ENCODE measurements around the gene LAYN. TPM values are rescaled to one million over a fixed set of nuclear protein-coding genes. Genes with fewer than 3 reads are reported as not detected.
A peak's percentile ranks its signal among the peaks of the same experiment; 100 is the strongest.

LAYN gene
- total and polyA plus RNA-seq, 2 of the 13 experiments (the other 11 are each of a cell fraction or from before 2014, with no cell fraction given), result 0.17 TPM; not detected in 1

DNA sequence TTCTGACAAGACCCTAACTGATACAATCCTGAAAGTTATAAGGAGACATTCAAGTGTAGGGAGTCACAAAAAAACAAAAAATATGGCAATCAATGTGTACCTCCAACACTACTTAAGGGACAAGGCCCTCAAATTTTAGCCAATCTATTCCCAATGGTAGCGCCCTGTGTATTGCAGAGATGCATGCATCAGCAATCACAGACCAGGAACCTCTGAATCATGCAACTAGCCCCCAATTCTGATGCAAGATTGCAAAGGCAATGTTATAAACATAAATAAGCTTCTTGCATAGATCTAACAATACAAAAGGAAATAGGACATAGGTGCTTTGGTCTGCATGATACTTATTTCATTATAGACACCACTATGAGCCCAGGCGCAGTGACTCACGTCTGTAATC is 32.1 kb downstream of the LAYN start (continued):
- TF ChIP-seq POLR2G (IDR thresholded peaks at IDR 0.05; ENCODE audit: low read depth, low read length) (no peak), ZNF709 (CRISPR knock-in tag; IDR thresholded peaks at IDR 0.05) (no peak)

DNA sequence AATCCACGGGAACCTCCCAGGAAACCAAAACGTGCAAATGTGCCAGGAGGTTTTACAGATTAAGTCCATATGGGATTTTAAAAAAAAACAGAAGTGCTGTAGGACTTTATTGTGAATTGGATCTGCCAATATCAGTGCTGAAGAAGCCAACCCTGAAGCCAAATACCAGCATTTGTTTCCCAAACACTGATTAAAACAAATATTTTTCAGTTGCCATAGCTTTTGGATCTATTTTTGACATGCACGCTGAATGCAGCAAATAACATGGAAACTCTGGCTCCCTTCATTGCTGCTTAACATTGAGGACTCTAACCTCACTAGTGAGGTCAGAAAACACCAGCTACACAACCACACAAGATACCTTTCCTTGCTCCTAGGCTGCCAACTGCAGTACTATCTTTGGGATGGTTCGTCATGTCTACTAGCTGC is 33.3 kb downstream of the LAYN start:
- FAIRE-seq (no peak), DNase-seq (ENCODE audit: low spot score) (no peak), ATAC-seq (no peak)
- no TSS peak for BruUV-seq (replicated peaks)
- ChIA-PET POLR2A (no interaction called here), CTCF (ENCODE audit: low intra/inter-chr PET ratio, low total read pairs) (no interaction called here)
- Histone ChIP-seq H3K9me3 (ENCODE audit: low read length) (no peaks in the 10 kb centered on the region), H3K4me1 (ENCODE audit: insufficient read depth, low read length) (peaks cover 48% of the 10 kb centered on the region), H3K36me3 (replicated peaks in 1 of 2; ENCODE audit: control insufficient read depth in 1 of 2, insufficient read depth in 2 of 2, low read length in 2 of 2) (no peaks in the 10 kb centered on the region), H3K79me2 (ENCODE audit: insufficient read depth, low read length) (no peaks in the 10 kb centered on the region), H2AFZ (ENCODE audit: low read length) (no peak overlapping the region), H3K4me3 (replicated peaks in 1 of 3; ENCODE audit: insufficient read depth in 1 of 3, low read depth in 2 of 3, low read length in 3 of 3) (no peak overlapping the region), H3K4me2 (ENCODE audit: low read depth, low read length) (peak overlapping the region; percentile 39; the same call in 1 of the 2 replicates), H3K27me3 (ENCODE audit: control insufficient read depth in 1 of 2, insufficient read depth in 2 of 2, low read length in 2 of 2) (no peaks in the 10 kb centered on the region; a peak in 1 of 5 replicates), H4K20me1 (ENCODE audit: insufficient read depth, low read length) (no peaks in the 10 kb centered on the region), H3K27ac (ENCODE audit: extremely low read length, insufficient read depth, low read length) (no peak overlapping the region), H3K9ac (ENCODE audit: insufficient read depth, low read depth, low read length) (no peak overlapping the region)
- intact Hi-C loops (cut with micrococcal nuclease; ENCODE audit: unreplicated experiment), result no loop called here
- WGBS (ENCODE audit: low lambda C conversion rate), result 52% methylated on average over 4 of the region's 4 CpGs
- TF ChIP-seq ZNF367 (CRISPR knock-in tag; IDR thresholded peaks at IDR 0.05; ENCODE audit: borderline replicate concordance) (no peak), ZNF816 (CRISPR knock-in tag; IDR thresholded peaks at IDR 0.05; ENCODE audit: borderline replicate concordance) (no peak), KLF11 (CRISPR knock-in tag; IDR thresholded peaks at IDR 0.05) (no peak), ZNF121 (CRISPR knock-in tag; IDR thresholded peaks at IDR 0.05) (no peak), FOXJ3 (CRISPR knock-in tag; IDR thresholded peaks at IDR 0.05; ENCODE audit: borderline replicate concordance) (no peak), ZNF253 (CRISPR knock-in tag; IDR thresholded peaks at IDR 0.05; ENCODE audit: borderline replicate concordance) (no peak), ZNF343 (CRISPR knock-in tag; IDR thresholded peaks at IDR 0.05) (no peak), ATF1 (CRISPR knock-in tag; IDR thresholded peaks at IDR 0.05) (no peak)
- TF ChIP-seq, protein P1, sequence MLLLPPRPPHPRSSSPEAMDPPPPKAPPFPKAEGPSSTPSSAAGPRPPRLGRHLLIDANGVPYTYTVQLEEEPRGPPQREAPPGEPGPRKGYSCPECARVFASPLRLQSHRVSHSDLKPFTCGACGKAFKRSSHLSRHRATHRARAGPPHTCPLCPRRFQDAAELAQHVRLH (CRISPR knock-in tag; IDR thresholded peaks at IDR 0.05; ENCODE audit: borderline replicate concordance, low read depth), result no peak
- TF ChIP-seq, protein P2, sequence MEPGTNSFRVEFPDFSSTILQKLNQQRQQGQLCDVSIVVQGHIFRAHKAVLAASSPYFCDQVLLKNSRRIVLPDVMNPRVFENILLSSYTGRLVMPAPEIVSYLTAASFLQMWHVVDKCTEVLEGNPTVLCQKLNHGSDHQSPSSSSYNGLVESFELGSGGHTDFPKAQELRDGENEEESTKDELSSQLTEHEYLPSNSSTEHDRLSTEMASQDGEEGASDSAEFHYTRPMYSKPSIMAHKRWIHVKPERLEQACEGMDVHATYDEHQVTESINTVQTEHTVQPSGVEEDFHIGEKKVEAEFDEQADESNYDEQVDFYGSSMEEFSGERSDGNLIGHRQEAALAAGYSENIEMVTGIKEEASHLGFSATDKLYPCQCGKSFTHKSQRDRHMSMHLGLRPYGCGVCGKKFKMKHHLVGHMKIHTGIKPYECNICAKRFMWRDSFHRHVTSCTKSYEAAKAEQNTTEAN (CRISPR knock-in tag; conservative IDR thresholded peaks at IDR 0.05), result no peak
- TF ChIP-seq, protein P3, sequence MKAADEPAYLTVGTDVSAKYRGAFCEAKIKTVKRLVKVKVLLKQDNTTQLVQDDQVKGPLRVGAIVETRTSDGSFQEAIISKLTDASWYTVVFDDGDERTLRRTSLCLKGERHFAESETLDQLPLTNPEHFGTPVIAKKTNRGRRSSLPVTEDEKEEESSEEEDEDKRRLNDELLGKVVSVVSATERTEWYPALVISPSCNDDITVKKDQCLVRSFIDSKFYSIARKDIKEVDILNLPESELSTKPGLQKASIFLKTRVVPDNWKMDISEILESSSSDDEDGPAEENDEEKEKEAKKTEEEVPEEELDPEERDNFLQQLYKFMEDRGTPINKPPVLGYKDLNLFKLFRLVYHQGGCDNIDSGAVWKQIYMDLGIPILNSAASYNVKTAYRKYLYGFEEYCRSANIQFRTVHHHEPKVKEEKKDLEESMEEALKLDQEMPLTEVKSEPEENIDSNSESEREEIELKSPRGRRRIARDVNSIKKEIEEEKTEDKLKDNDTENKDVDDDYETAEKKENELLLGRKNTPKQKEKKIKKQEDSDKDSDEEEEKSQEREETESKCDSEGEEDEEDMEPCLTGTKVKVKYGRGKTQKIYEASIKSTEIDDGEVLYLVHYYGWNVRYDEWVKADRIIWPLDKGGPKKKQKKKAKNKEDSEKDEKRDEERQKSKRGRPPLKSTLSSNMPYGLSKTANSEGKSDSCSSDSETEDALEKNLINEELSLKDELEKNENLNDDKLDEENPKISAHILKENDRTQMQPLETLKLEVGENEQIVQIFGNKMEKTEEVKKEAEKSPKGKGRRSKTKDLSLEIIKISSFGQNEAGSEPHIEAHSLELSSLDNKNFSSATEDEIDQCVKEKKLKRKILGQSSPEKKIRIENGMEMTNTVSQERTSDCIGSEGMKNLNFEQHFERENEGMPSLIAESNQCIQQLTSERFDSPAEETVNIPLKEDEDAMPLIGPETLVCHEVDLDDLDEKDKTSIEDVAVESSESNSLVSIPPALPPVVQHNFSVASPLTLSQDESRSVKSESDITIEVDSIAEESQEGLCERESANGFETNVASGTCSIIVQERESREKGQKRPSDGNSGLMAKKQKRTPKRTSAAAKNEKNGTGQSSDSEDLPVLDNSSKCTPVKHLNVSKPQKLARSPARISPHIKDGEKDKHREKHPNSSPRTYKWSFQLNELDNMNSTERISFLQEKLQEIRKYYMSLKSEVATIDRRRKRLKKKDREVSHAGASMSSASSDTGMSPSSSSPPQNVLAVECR (CRISPR knock-in tag; IDR thresholded peaks at IDR 0.05; ENCODE audit: borderline replicate concordance), result no peak
- in situ Hi-C loops (cut with HindIII; ENCODE audit: extremely low pct_ligation_motif_present, low pct_unique_long_range_greater_than_20kb), result no loop called here
